Loucy (cell line): ENCODE measurements around the gene SPATA21.

Experiments used
- H2AFZ ChIP-seq: fragments of 200-600 bp; sonication (generic); 2 replicates; pipeline ENCODE4 v1.6.0; 2016; ENCODE audit warnings: antibody characterized with exemption, mild to moderate bottlenecking, low read length, moderate library complexity
- H3F3A ChIP-seq: fragments of 200-600 bp; 2 replicates; pipeline ENCODE4 v1.6.0; 2016; ENCODE audit warnings: antibody characterized with exemption, low read depth, mild to moderate bottlenecking
- H3K27me3 ChIP-seq: fragments of 200-600 bp; sonication (generic); 2 replicates; pipeline ENCODE4 v1.6.1; 2014; ENCODE audit warnings: low read length, mild to moderate bottlenecking; ENCODE audit not compliant: insufficient read depth, poor library complexity, severe bottlenecking
- H3K36me3 ChIP-seq: fragments of 200-600 bp; sonication (generic); 2 replicates; pipeline ENCODE4 v1.6.1; 2016; ENCODE audit warnings: low read length; ENCODE audit not compliant: insufficient read depth
- H3K4me1 ChIP-seq: fragments of 200-600 bp; sonication (generic); 2 replicates; pipeline ENCODE4 v1.5.1; 2014; ENCODE audit warnings: low read length, mild to moderate bottlenecking; ENCODE audit not compliant: insufficient read depth, poor library complexity, severe bottlenecking
- H3K4me2 ChIP-seq: fragments of 200-600 bp; sonication (generic); 2 replicates; pipeline ENCODE4 v1.6.0; 2014; ENCODE audit warnings: antibody characterized with exemption, low read length, low read depth, mild to moderate bottlenecking; ENCODE audit not compliant: poor library complexity, severe bottlenecking
- H3K4me3 ChIP-seq: fragments of 200-600 bp; sonication (generic); 2 replicates; pipeline ENCODE4 v1.5.1; 2014; ENCODE audit warnings: low read length, mild to moderate bottlenecking, mixed read lengths; ENCODE audit not compliant: poor library complexity, severe bottlenecking
- H3K79me2 ChIP-seq: fragments of 200-600 bp; sonication (generic); 2 replicates; pipeline ENCODE4 v1.6.1; 2014; ENCODE audit warnings: low read length; ENCODE audit not compliant: insufficient read depth
- H3K9ac ChIP-seq: fragments of 200-600 bp; sonication (generic); 2 replicates; pipeline ENCODE4 v1.6.0; 2014; ENCODE audit warnings: mild to moderate bottlenecking, low read depth, low read length, moderate library complexity; ENCODE audit not compliant: poor library complexity, severe bottlenecking
- H3K9me2 ChIP-seq: fragments of 200-600 bp; sonication (generic); replicated peaks from 2 replicates; pipeline ENCODE4 v1.6.1; 2016; ENCODE audit warnings: low read depth, low read length, mixed read lengths
- H3K9me3 ChIP-seq: fragments of 200-600 bp; sonication (generic); 2 replicates; pipeline ENCODE4 v1.6.1; 2014; ENCODE audit warnings: mild to moderate bottlenecking, antibody characterized with exemption, low read length, low read depth; ENCODE audit not compliant: insufficient read depth
- H4K20me1 ChIP-seq: fragments of 200-600 bp; sonication (generic); 2 replicates; pipeline ENCODE4 v1.6.0; 2014; ENCODE audit warnings: antibody characterized with exemption, low read length, mild to moderate bottlenecking; ENCODE audit not compliant: insufficient read depth, poor library complexity, severe bottlenecking
- CTCF ChIP-seq: fragments of 200-600 bp; sonication (generic); conservative IDR thresholded peaks from 2 replicates; pipeline ENCODE4 v1.5.1; 2014; ENCODE audit warnings: mild to moderate bottlenecking, antibody characterized with exemption, low read length
- EZH2phosphoT487 ChIP-seq: fragments of 200-600 bp; IDR thresholded peaks from 2 replicates; pipeline ENCODE4 v1.6.1; 2018; ENCODE audit warnings: antibody characterized with exemption, mild to moderate bottlenecking, moderate library complexity, borderline replicate concordance

SPATA21 gene

GRCh38 chr1:16406868-16407267 is 30.4 kb downstream of the SPATA21 start:
- Histone ChIP-seq H3K9me2 (no peaks in the 10 kb centered on the region), H2AFZ (no peak overlapping the region), H3F3A (no peaks in the 10 kb centered on the region), H3K27me3 (no peaks in the 10 kb centered on the region), H3K9ac (no peak overlapping the region), H3K4me1 (no peaks in the 10 kb centered on the region), H3K36me3 (no peaks in the 10 kb centered on the region), H3K4me2 (no peak overlapping the region), H3K4me3 (no peak overlapping the region), H4K20me1 (no peaks in the 10 kb centered on the region), H3K9me3 (no peaks in the 10 kb centered on the region), H3K79me2 (no peaks in the 10 kb centered on the region)
- TF ChIP-seq CTCF (no peak), EZH2phosphoT487 (no peak)

- H3K9ac ChIP-seq: no peak overlapping the region
- no peak overlapping the region for H3K4me3 ChIP-seq
- H3F3A ChIP-seq: no peaks in the 10 kb centered on the region
- no peaks in the 10 kb centered on the region for H3K79me2 ChIP-seq
- no peak overlapping the region for H2AFZ ChIP-seq
- H3K4me1 ChIP-seq: no peaks in the 10 kb centered on the region
- H3K27me3 ChIP-seq: no peaks in the 10 kb centered on the region
- peaks cover under 1% of the 10 kb centered on the region; the same call in 1 of the 2 replicates for H3K36me3 ChIP-seq
- H3K9me2 ChIP-seq: no peaks in the 10 kb centered on the region
- H3K9me3 ChIP-seq: no peaks in the 10 kb centered on the region
- TF ChIP-seq EZH2phosphoT487 (no peak), CTCF (no peak)
- H3K4me2 ChIP-seq: no peak overlapping the region
- H4K20me1 ChIP-seq: no peaks in the 10 kb centered on the region
Measured at GRCh38 chr1:16405441-16405840, 31.8 kb downstream of the SPATA21 start.

GRCh38 chr1:16402742-16403141 is 34.5 kb downstream of the SPATA21 start:
- Histone ChIP-seq H3K4me1 (no peaks in the 10 kb centered on the region), H3K9me2 (no peaks in the 10 kb centered on the region), H3K27me3 (no peaks in the 10 kb centered on the region), H3K9me3 (no peaks in the 10 kb centered on the region), H4K20me1 (no peaks in the 10 kb centered on the region), H3K4me2 (no peak overlapping the region), H3K9ac (no peak overlapping the region), H3K79me2 (no peaks in the 10 kb centered on the region), H3K4me3 (no peak overlapping the region), H3F3A (no peaks in the 10 kb centered on the region), H2AFZ (no peak overlapping the region), H3K36me3 (peaks cover 23% of the 10 kb centered on the region; the same call in 1 of the 2 replicates)
- TF ChIP-seq EZH2phosphoT487 (no peak), CTCF (no peak)
